H1 (cell line): Measurements from ENCODE around the gene PDZD4. TPM values are rescaled to one million over a fixed set of nuclear protein-coding genes. Genes with fewer than 3 reads are reported as not detected.
A peak's percentile ranks its signal among the peaks of the same experiment; 100 is the strongest.

Source experiments
- CTCF ChIA-PET: fragments of 300-600 bp; sonication (Branson Sonifier 250); formaldehyde crosslinking; loops from one replicate; lab custom pipeline; 2021; ENCODE audit not compliant: partially characterized antibody; lab: Charles Lee
- POLR2A ChIA-PET: fragments of 300-600 bp; sonication (Branson Sonifier 250); formaldehyde crosslinking; loops from one replicate; lab custom pipeline; 2021; ENCODE audit warnings: inconsistent platforms; ENCODE audit not compliant: partially characterized antibody; lab: Charles Lee
- DNase-seq, 2 experiments: peaks; one replicate each; pipeline versions ENCODE4 v3.0.0 to v3.0.0-alpha.2; 2010 to 2022; ENCODE audit warnings: low spot score in 2 of 2, low read depth in 1 of 2, mixed read lengths in 1 of 2
- FAIRE-seq: peaks from 2 replicates; lab custom pipeline; 2011; peaks lifted over from hg19 to GRCh38; lab: Jason Lieb, UNC
- H2AFZ ChIP-seq: 2 replicates; pipeline ENCODE4 v1.8.1; 2012; ENCODE audit warnings: low read length, inconsistent platforms
- H2AK5ac ChIP-seq: 2 replicates; pipeline ENCODE4 v1.6.1; 2013; ENCODE audit warnings: low read depth, low read length
- H2BK120ac ChIP-seq: replicated peaks from 2 replicates; pipeline ENCODE3; 2013; ENCODE audit warnings: low read depth, low read length, inconsistent platforms
- H2BK12ac ChIP-seq: 2 replicates; pipeline ENCODE4 v1.6.1; 2013; ENCODE audit warnings: low read depth, low read length
- H2BK15ac ChIP-seq: 2 replicates; pipeline ENCODE4 v1.6.1; 2013; ENCODE audit warnings: low read length
- H2BK20ac ChIP-seq: 2 replicates; pipeline ENCODE4 v1.6.1; 2013; ENCODE audit warnings: low read length
- H2BK5ac ChIP-seq: 2 replicates; pipeline ENCODE4 v1.6.1; 2013; ENCODE audit warnings: low read depth, low read length
- H3K14ac ChIP-seq: 2 replicates; pipeline ENCODE4 v1.6.1; 2013; ENCODE audit warnings: inconsistent platforms; ENCODE audit not compliant: insufficient read length
- H3K18ac ChIP-seq: 2 replicates; pipeline ENCODE4 v1.6.1; 2013; ENCODE audit warnings: low read length; ENCODE audit errors: extremely low read depth
- H3K23ac ChIP-seq: 2 replicates; pipeline ENCODE4 v1.6.1; 2013; ENCODE audit warnings: inconsistent platforms; ENCODE audit not compliant: insufficient read length
- H3K23me2 ChIP-seq: 2 replicates; pipeline ENCODE4 v1.6.1; 2013; ENCODE audit warnings: low read depth, low read length
- H3K27ac ChIP-seq: 2 replicates; pipeline ENCODE4 v1.6.1; 2011; ENCODE audit warnings: low read depth, low read length, inconsistent platforms
- H3K27me3 ChIP-seq, 4 experiments: replicated peaks in 1 of 4; 1 replicate in 1 of 4; 2 replicates in 3 of 4; pipeline versions ENCODE4 v1.6.1 to v1.8.1; 2011 to 2013; ENCODE audit warnings: low read length in 3 of 4, mild to moderate bottlenecking in 3 of 4, inconsistent platforms in 2 of 4, mixed read lengths in 2 of 4, moderate library complexity in 1 of 4; ENCODE audit not compliant: control insufficient read depth in 3 of 4, insufficient read depth in 3 of 4; ENCODE audit errors: extremely low read depth in 1 of 4
- H3K36me3 ChIP-seq, 4 experiments: 2 replicates each; pipeline versions ENCODE4 v1.6.1 to v1.8.1; 2011 to 2013; ENCODE audit warnings: mild to moderate bottlenecking in 4 of 4, low read length in 3 of 4, moderate library complexity in 2 of 4, control low read depth in 1 of 4, inconsistent platforms in 1 of 4; ENCODE audit not compliant: insufficient read depth in 4 of 4, control insufficient read depth in 2 of 4
- H3K4ac ChIP-seq: replicated peaks from 2 replicates; pipeline ENCODE3; 2013; ENCODE audit warnings: low read length, low read depth, mixed read lengths, inconsistent platforms; ENCODE audit not compliant: insufficient read length
- H3K4me1 ChIP-seq, 4 experiments: replicated peaks in 1 of 4; 1 replicate in 1 of 4; 2 replicates in 3 of 4; pipeline versions ENCODE4 v1.6.1 to v1.8.1; 2011 to 2013; ENCODE audit warnings: low read length in 3 of 4, inconsistent platforms in 2 of 4, mixed read lengths in 1 of 4; ENCODE audit not compliant: insufficient read depth in 4 of 4, control insufficient read depth in 3 of 4
- H3K4me2 ChIP-seq, 2 experiments: 2 replicates each; pipeline versions ENCODE4 v1.6.1 to v1.8.1; 2011 to 2013; ENCODE audit warnings: low read depth in 2 of 2, low read length in 2 of 2, control low read depth in 1 of 2, inconsistent platforms in 1 of 2, mild to moderate bottlenecking in 1 of 2; ENCODE audit not compliant: insufficient read depth in 1 of 2
- H3K4me3 ChIP-seq, 4 experiments: fragments of 200-600, 300-600 bp in 1 of 4; sonication (generic), shearing (Covaris generic), sonication (Bioruptor Twin) in 1 of 4; 2 replicates each; pipeline versions ENCODE4 v1.5.1 to v1.8.1; 2011 to 2016; ENCODE audit warnings: low read length in 4 of 4, low read depth in 3 of 4, control low read depth in 2 of 4, inconsistent platforms in 2 of 4, mild to moderate bottlenecking in 2 of 4, mixed read lengths in 1 of 4, moderate library complexity in 1 of 4; ENCODE audit not compliant: insufficient read depth in 2 of 4; ENCODE audit errors: extremely low read depth in 1 of 4
- H3K56ac ChIP-seq: replicated peaks from 2 replicates; pipeline ENCODE3; 2013; ENCODE audit warnings: low read depth, mild to moderate bottlenecking, mixed read lengths, low read length, inconsistent platforms; ENCODE audit not compliant: insufficient read length
- H3K79me1 ChIP-seq: 2 replicates; pipeline ENCODE4 v1.6.1; 2013; ENCODE audit warnings: low read depth, low read length, control low read depth
- H3K79me2 ChIP-seq, 2 experiments: 2 replicates each; pipeline versions ENCODE4 v1.6.1 to v1.8.1; 2012 to 2013; ENCODE audit warnings: low read length in 2 of 2, mild to moderate bottlenecking in 2 of 2, inconsistent platforms in 1 of 2; ENCODE audit not compliant: insufficient read depth in 2 of 2, control insufficient read depth in 1 of 2
- H3K9ac ChIP-seq, 4 experiments: replicated peaks in 1 of 4; 1 replicate in 1 of 4; 2 replicates in 3 of 4; pipeline versions ENCODE4 v1.6.1 to v1.8.1; 2011 to 2013; ENCODE audit warnings: low read depth in 3 of 4, low read length in 3 of 4, control low read depth in 2 of 4, mild to moderate bottlenecking in 2 of 4, moderate library complexity in 2 of 4, inconsistent platforms in 1 of 4; ENCODE audit errors: extremely low read depth in 1 of 4
- H3K9me3 ChIP-seq, 2 experiments: 2 replicates each; pipeline versions ENCODE4 v1.6.1 to v1.8.1; 2012 to 2013; ENCODE audit warnings: mild to moderate bottlenecking in 2 of 2, moderate library complexity in 2 of 2, control low read depth in 1 of 2, inconsistent platforms in 1 of 2, low read depth in 1 of 2, low read length in 1 of 2, mixed read lengths in 1 of 2; ENCODE audit not compliant: insufficient read depth in 2 of 2
- H4K20me1 ChIP-seq, 2 experiments: replicated peaks in 1 of 2; 2 replicates each; pipeline versions ENCODE3 to v1.8.1; 2011 to 2013; ENCODE audit warnings: inconsistent platforms in 2 of 2, low read length in 2 of 2, mild to moderate bottlenecking in 1 of 2; ENCODE audit not compliant: insufficient read depth in 2 of 2, control insufficient read depth in 1 of 2
- H4K5ac ChIP-seq: 2 replicates; pipeline ENCODE4 v1.6.1; 2013; ENCODE audit warnings: low read length, low read depth, mixed read lengths, inconsistent platforms; ENCODE audit not compliant: insufficient read length
- H4K8ac ChIP-seq: 2 replicates; pipeline ENCODE4 v1.8.0; 2013; ENCODE audit warnings: mild to moderate bottlenecking, moderate library complexity, low read length, inconsistent platforms; ENCODE audit not compliant: insufficient read depth; ENCODE audit errors: extremely low read depth
- H4K91ac ChIP-seq: replicated peaks from 2 replicates; pipeline ENCODE3; 2013; ENCODE audit warnings: low read length, mixed read lengths, inconsistent platforms; ENCODE audit not compliant: insufficient read length
- JUND ChIP-seq: IDR thresholded peaks from 2 replicates; pipeline ENCODE4 v1.6.1; 2011; ENCODE audit warnings: mild to moderate bottlenecking, improper control_type of control experiment, low read length
- NANOG ChIP-seq: IDR thresholded peaks from 2 replicates; pipeline ENCODE4 v1.6.1; 2011; ENCODE audit warnings: low read length, low read depth, mild to moderate bottlenecking, inconsistent platforms; ENCODE audit not compliant: insufficient read depth, poor library complexity, severe bottlenecking
- PHF8 ChIP-seq: fragments of 200-600 bp; sonication (generic); conservative IDR thresholded peaks from 2 replicates; pipeline ENCODE4 v1.7.1; 2012; ENCODE audit warnings: low read depth, mild to moderate bottlenecking, inconsistent platforms, low read length, moderate library complexity
- RAD21 ChIP-seq, 2 experiments: IDR thresholded peaks in 1 of 2; conservative IDR thresholded peaks in 1 of 2; 2 replicates each; pipeline ENCODE4 v1.6.1; 2011; ENCODE audit warnings: low read depth in 2 of 2, low read length in 2 of 2, improper control_type of control experiment in 1 of 2, inconsistent platforms in 1 of 2, mild to moderate bottlenecking in 1 of 2, moderate library complexity in 1 of 2
- SIRT6 ChIP-seq: IDR thresholded peaks from one replicate; pipeline ENCODE4 v1.7.1; 2012; ENCODE audit warnings: low read length, inconsistent platforms
- TBP ChIP-seq: IDR thresholded peaks from 2 replicates; pipeline ENCODE4 v1.6.1; 2011; ENCODE audit warnings: low read depth, low read length, improper control_type of control experiment
- WGBS, 2 experiments: shearing (Covaris generic) in 1 of 2; methylation state at CpG; one replicate each; pipeline versions ENCODE4 v1.1.6 to v1.1.7; 2013 to 2015; ENCODE audit warnings: low lambda C conversion rate in 2 of 2, mixed read lengths in 2 of 2, inconsistent platforms in 1 of 2, low coverage in 1 of 2, missing lambda C conversion rate in 1 of 2; ENCODE audit not compliant: insufficient replicate concordance in 2 of 2, insufficient coverage in 1 of 2, insufficient read length in 1 of 2; ENCODE audit errors: extremely low coverage in 1 of 2, missing lambda C conversion rate in 1 of 2; 5-methylcytosine and 5-hydroxymethylcytosine counted together
- polyA plus RNA-seq, 7 experiments: library from polyadenylated mRNA; depleted of rRNA in 3 of 7; stranded (reverse) in 5 of 7; unstranded in 2 of 7; fragments of >200 nt in 5 of 7; fragments of 200-250 nt in 2 of 7; gene quantifications; 1 replicate in 5 of 7; 2 replicates in 1 of 7; 4 replicates in 1 of 7; pipeline versions ENCODE4 v1.2.1 to v1.2.3, GENCODE V29; 2011 to 2013; ENCODE audit warnings: missing spikeins in 2 of 7, mixed read lengths in 2 of 7
- total RNA-seq: library from RNA; stranded (reverse); fragmentation: NEBNext Ultra II Directional; extraction: Animal tissue kit (Norgen Biotek cat#: 25700); gene quantifications from 2 replicates; pipeline ENCODE4 v1.2.1, GENCODE V29; 2021
- TF ChIP-seq, protein P1 (sequence below), 3 experiments: IDR thresholded peaks; 1 replicate in 2 of 3; 2 replicates in 1 of 3; pipeline versions ENCODE4 v1.5.1 to v1.6.1; 2011; ENCODE audit warnings: low read length in 3 of 3, mild to moderate bottlenecking in 3 of 3, inconsistent platforms in 2 of 3, low read depth in 1 of 3, moderate library complexity in 1 of 3; ENCODE audit not compliant: insufficient read depth in 1 of 3; ENCODE audit errors: control extremely low read depth in 1 of 3

Gene PDZD4
- total and polyA plus RNA-seq, 2 of the 8 experiments (the other 6 are each of a cell fraction or from before 2014, with no cell fraction given): 45.8 to 169 TPM

DNA sequence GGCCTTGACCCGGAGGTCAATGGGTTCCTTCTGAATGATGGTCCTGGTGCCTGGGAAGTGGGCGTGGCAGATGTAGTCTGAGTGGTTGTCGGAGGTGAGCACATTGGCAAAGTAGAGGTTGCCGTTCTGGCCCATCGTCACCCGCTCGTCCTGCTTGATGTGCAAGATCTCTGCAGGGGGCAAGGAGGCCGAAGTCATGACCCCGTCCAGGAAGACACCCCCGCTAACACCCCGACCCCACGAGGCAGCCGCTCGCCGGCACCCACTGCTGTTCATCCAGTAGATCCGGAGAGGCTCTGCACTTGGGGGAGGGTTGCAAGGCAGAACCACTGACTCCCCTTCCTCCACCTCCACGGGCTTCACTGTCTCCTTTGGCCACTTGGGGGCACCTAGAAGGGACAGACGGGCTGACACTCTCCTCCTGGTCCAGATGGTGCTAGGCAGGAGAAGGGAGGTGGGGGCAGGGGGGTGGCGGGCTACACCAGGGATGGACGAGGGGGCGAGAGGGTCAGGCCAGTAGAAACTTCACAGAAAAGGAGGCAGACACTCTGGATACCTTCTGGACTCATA, 40.5 kb upstream of the PDZD4 start:
- Histone ChIP-seq H4K5ac (no peak overlapping the region), H4K20me1 (peaks cover 2 to 9% of the 10 kb centered on the region in 2 experiments), H3K23ac (no peak overlapping the region), H2BK15ac (no peak overlapping the region), H3K79me1 (no peaks in the 10 kb centered on the region), H2BK5ac (no peak overlapping the region), H3K23me2 (no peaks in the 10 kb centered on the region), H3K14ac (no peak overlapping the region), H3K36me3 (peaks cover 0 to 18% (median under 1%) of the 10 kb centered on the region in 4 experiments; a peak in 1 of 8 replicates), H2BK120ac (no peak overlapping the region), H3K27me3 (no peaks in the 10 kb centered on the region; a peak in 1 of 7 replicates), H3K9ac (no peak overlapping the region), H3K4me2 (no peak overlapping the region), H3K79me2 (no peaks in the 10 kb centered on the region), H2BK20ac (no peak overlapping the region), H3K56ac (no peak overlapping the region), H2AFZ (no peak overlapping the region), H4K91ac (no peak overlapping the region), H4K8ac (no peak overlapping the region), H3K4me3 (no peak overlapping the region), H3K9me3 (no peaks in the 10 kb centered on the region), H3K4ac (no peak overlapping the region), H3K18ac (no peak overlapping the region), H3K27ac (no peak overlapping the region), H2BK12ac (no peak overlapping the region), H3K4me1 (peaks cover 0 to 12% (median 3%) of the 10 kb centered on the region in 4 experiments; a peak in 6 of 7 replicates), H2AK5ac (no peak overlapping the region)
- CTCF ChIA-PET: interaction anchor here (1.2 to 1.5 kb wide), 2 partner anchors 14 to 52 kb away, joined by 3 to 4 read pairs; no protein-coding TSS in a partner anchor
- no peak for DNase-seq
- FAIRE-seq: no peak
- POLR2A ChIA-PET: interaction anchor here (1.3 kb wide), 1 partner anchor 36 kb away, joined by 5 read pairs; no protein-coding TSS in a partner anchor
- 94% methylated on average over 6 of the region's 21 CpGs; no CpG with 5 or more reads in 1 of the 2 experiments for WGBS, 2 experiments
- TF ChIP-seq, protein P1, sequence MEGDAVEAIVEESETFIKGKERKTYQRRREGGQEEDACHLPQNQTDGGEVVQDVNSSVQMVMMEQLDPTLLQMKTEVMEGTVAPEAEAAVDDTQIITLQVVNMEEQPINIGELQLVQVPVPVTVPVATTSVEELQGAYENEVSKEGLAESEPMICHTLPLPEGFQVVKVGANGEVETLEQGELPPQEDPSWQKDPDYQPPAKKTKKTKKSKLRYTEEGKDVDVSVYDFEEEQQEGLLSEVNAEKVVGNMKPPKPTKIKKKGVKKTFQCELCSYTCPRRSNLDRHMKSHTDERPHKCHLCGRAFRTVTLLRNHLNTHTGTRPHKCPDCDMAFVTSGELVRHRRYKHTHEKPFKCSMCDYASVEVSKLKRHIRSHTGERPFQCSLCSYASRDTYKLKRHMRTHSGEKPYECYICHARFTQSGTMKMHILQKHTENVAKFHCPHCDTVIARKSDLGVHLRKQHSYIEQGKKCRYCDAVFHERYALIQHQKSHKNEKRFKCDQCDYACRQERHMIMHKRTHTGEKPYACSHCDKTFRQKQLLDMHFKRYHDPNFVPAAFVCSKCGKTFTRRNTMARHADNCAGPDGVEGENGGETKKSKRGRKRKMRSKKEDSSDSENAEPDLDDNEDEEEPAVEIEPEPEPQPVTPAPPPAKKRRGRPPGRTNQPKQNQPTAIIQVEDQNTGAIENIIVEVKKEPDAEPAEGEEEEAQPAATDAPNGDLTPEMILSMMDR (IDR thresholded peaks at IDR 0.05; ENCODE audit: control extremely low read depth in 1 of 3, insufficient read depth in 1 of 3, low read depth in 1 of 3, low read length in 3 of 3): peak in 2 of 3 experiments; percentile 16 to 28; a peak in 2 of 4 replicates
- no peak for TF ChIP-seq TBP
- no peak for TF ChIP-seq JUND
- no peak for TF ChIP-seq NANOG
- TF ChIP-seq SIRT6: no peak
- TF ChIP-seq PHF8: no peak
- peak in 1 of 2 experiments; percentile 25; a peak in 1 of 4 replicates for TF ChIP-seq RAD21 (IDR thresholded peaks at IDR 0.05 in 1 of 2, conservative IDR thresholded peaks at IDR 0.05 in 1 of 2; ENCODE audit: low read depth in 2 of 2, low read length in 2 of 2)
